HEK293T (cell line): Measurements from ENCODE around the gene SYNJ2.

ENCODE experiments used
- CTCF ChIA-PET: fragments of 350-600 bp; formaldehyde crosslinking; extraction: SDS; loops from one replicate; lab custom pipeline; 2021; ENCODE audit warnings: antibody characterized with exemption, inconsistent platforms; lab: Yijun Ruan, JAX
- POLR2A ChIA-PET: fragments of 350-600 bp; formaldehyde crosslinking; extraction: SDS; loops from one replicate; lab custom pipeline; 2020; ENCODE audit warnings: antibody characterized with exemption, inconsistent platforms; lab: Yijun Ruan, JAX
- DNase-seq: peaks from one replicate; pipeline ENCODE4 v3.0.0; 2012; ENCODE audit warnings: mixed read lengths; ENCODE audit errors: extremely low spot score
- BHLHE40 ChIP-seq: fragments of 450-650 bp; IDR thresholded peaks from 2 replicates; pipeline ENCODE4 v1.6.1; 2016; ENCODE audit warnings: mild to moderate bottlenecking, moderate library complexity, borderline replicate concordance
- CTBP1 ChIP-seq: fragments of 450-650 bp; IDR thresholded peaks from 2 replicates; pipeline ENCODE4 v1.6.1; 2016; ENCODE audit warnings: borderline replicate concordance
- ELF4 ChIP-seq: fragments of 450-650 bp; IDR thresholded peaks from 2 replicates; pipeline ENCODE4 v1.6.1; 2017; ENCODE audit warnings: antibody characterized with exemption
- FOXA1 ChIP-seq: fragments of 450-650 bp; IDR thresholded peaks from 2 replicates; pipeline ENCODE4 v1.6.1; 2016; ENCODE audit warnings: mild to moderate bottlenecking
- FOXK2 ChIP-seq: fragments of 450-650 bp; IDR thresholded peaks from 2 replicates; pipeline ENCODE4 v1.6.1; 2016; ENCODE audit warnings: mild to moderate bottlenecking
- FOXM1 ChIP-seq: fragments of 450-650 bp; IDR thresholded peaks from 2 replicates; pipeline ENCODE4 v1.6.1; 2017; ENCODE audit warnings: mild to moderate bottlenecking, borderline replicate concordance
- HDGF ChIP-seq: fragments of 450-650 bp; IDR thresholded peaks from 2 replicates; pipeline ENCODE4 v1.6.1; 2017; ENCODE audit warnings: antibody characterized with exemption, borderline replicate concordance
- LEF1 ChIP-seq: fragments of 450-650 bp; IDR thresholded peaks from 2 replicates; pipeline ENCODE4 v1.6.1; 2017; ENCODE audit warnings: mild to moderate bottlenecking, borderline replicate concordance
- NFRKB ChIP-seq: fragments of 450-650 bp; IDR thresholded peaks from 2 replicates; pipeline ENCODE4 v1.6.1; 2016; ENCODE audit warnings: mild to moderate bottlenecking, moderate library complexity
- SP1 ChIP-seq: fragments of 450-650 bp; IDR thresholded peaks from 2 replicates; pipeline ENCODE4 v1.6.1; 2017
- SUZ12 ChIP-seq: fragments of 450-650 bp; IDR thresholded peaks from 2 replicates; pipeline ENCODE4 v1.6.1; 2016; ENCODE audit warnings: mild to moderate bottlenecking
- TARDBP ChIP-seq: fragments of 450-650 bp; IDR thresholded peaks from 2 replicates; pipeline ENCODE4 v1.6.1; 2016
- ZNF384 ChIP-seq: fragments of 450-650 bp; IDR thresholded peaks from 2 replicates; pipeline ENCODE4 v1.6.1; 2016
- TF ChIP-seq, protein P1 (sequence below): fragments of 450-650 bp; IDR thresholded peaks from 2 replicates; pipeline ENCODE4 v1.6.1; 2016

Gene SYNJ2

GRCh38 chr6:158143700-158144099 lies 162.0 kb downstream of the SYNJ2 start:
- TF ChIP-seq FOXA1 (no peak), HDGF (no peak), NFRKB (no peak), CTBP1 (no peak), FOXM1 (no peak), ELF4 (no peak), BHLHE40 (no peak), FOXK2 (no peak), TARDBP (no peak), SUZ12 (no peak), SP1 (no peak), ZNF384 (no peak), LEF1 (no peak)
- TF ChIP-seq, protein P1, sequence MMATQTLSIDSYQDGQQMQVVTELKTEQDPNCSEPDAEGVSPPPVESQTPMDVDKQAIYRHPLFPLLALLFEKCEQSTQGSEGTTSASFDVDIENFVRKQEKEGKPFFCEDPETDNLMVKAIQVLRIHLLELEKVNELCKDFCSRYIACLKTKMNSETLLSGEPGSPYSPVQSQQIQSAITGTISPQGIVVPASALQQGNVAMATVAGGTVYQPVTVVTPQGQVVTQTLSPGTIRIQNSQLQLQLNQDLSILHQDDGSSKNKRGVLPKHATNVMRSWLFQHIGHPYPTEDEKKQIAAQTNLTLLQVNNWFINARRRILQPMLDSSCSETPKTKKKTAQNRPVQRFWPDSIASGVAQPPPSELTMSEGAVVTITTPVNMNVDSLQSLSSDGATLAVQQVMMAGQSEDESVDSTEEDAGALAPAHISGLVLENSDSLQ = no peak
- ChIA-PET POLR2A (no interaction called here), CTCF (interaction anchor here (0.6 to 2.5 kb wide), 3 partner anchors 32 to 244 kb away, joined by 3 to 13 read pairs (median 5); no protein-coding TSS in a partner anchor)
- DNase-seq = peak; percentile 35
